ENCODE results near the gene DNAJC18. TPM values are rescaled to one million over a fixed set of nuclear protein-coding genes. Genes with fewer than 3 reads are reported as not detected.

DNAJC18 gene
- total and polyA plus RNA-seq, 8 donors: 1.1 to 5.8 (median 1.9) TPM

GRCh38 chr5:139415869-139416268, 23.5 kb downstream of the DNAJC18 start:
- Histone ChIP-seq H3K36me3 (no peaks in the 10 kb centered on the region), H3K27me3 (no peaks in the 10 kb centered on the region), H3K27ac (peak overlapping the region in 3 of 4 donors; percentile 10 to 25 (median 12)), H3K9me3 (no peaks in the 10 kb centered on the region), H3K4me3 (no peak overlapping the region), H3K4me1 (no peaks in the 10 kb centered on the region)
- no peak for TF ChIP-seq CTCF (IDR thresholded peaks at IDR 0.05)
- FAIRE-seq (no peak), DNase-seq (no peak), ATAC-seq (no peak)
- intact Hi-C loops (cut with DNase I): loop anchor here in 1 of 3 donors (5.0 kb wide), 1 partner anchor 96 kb away; no protein-coding TSS in a partner anchor

GRCh38 chr5:139415221-139415861, 24.0 kb downstream of the DNAJC18 start:
- FAIRE-seq (no peak), DNase-seq (peak in 2 of 6 donors; percentile 33 to 39), ATAC-seq (peak; percentile 44 to 76 (median 65))
- H3K4me3 ChIP-seq: no peak overlapping the region
- H3K27ac ChIP-seq: peak overlapping the region in 3 of 4 donors; percentile 10 to 25 (median 12)
- no peaks in the 10 kb centered on the region for H3K4me1 ChIP-seq
- intact Hi-C loops (cut with DNase I): loop anchor here in 1 of 3 donors (5.0 kb wide), 1 partner anchor 97 kb away; no protein-coding TSS in a partner anchor
- no peaks in the 10 kb centered on the region for H3K36me3 ChIP-seq
- TF ChIP-seq CTCF (IDR thresholded peaks at IDR 0.05): no peak
- H3K9me3 ChIP-seq: no peaks in the 10 kb centered on the region
- 56 to 60% methylated on average over 8 of the region's 8 CpGs for WGBS, 2 donors
- no peaks in the 10 kb centered on the region for H3K27me3 ChIP-seq

- DNase-seq (no peak), ATAC-seq (peak; percentile 13 to 42 (median 40)), FAIRE-seq (no peak)
- Histone ChIP-seq H3K27ac (peak overlapping the region in 3 of 4 donors; percentile 17 to 32 (median 25)), H3K36me3 (no peaks in the 10 kb centered on the region), H3K4me1 (no peaks in the 10 kb centered on the region), H3K27me3 (no peaks in the 10 kb centered on the region), H3K4me3 (no peak overlapping the region), H3K9me3 (no peaks in the 10 kb centered on the region)
- TF ChIP-seq CTCF (IDR thresholded peaks at IDR 0.05): no peak
- 75 to 79% methylated on average over 9 of the region's 9 CpGs for WGBS, 2 donors
- intact Hi-C loops (cut with DNase I): loop anchor here in 1 of 3 donors (5.0 kb wide), 1 partner anchor 98 kb away; no protein-coding TSS in a partner anchor
Measured at GRCh38 chr5:139414581-139415130, 24.7 kb downstream of the DNAJC18 start.

GRCh38 chr5:139413963-139414362, 25.4 kb downstream of the DNAJC18 start:
- FAIRE-seq (no peak), ATAC-seq (no peak), DNase-seq (no peak)
- Histone ChIP-seq H3K4me1 (no peaks in the 10 kb centered on the region), H3K4me3 (no peak overlapping the region), H3K36me3 (no peaks in the 10 kb centered on the region), H3K27ac (peak overlapping the region in 1 of 4 donors; percentile 32), H3K9me3 (no peaks in the 10 kb centered on the region), H3K27me3 (no peaks in the 10 kb centered on the region)
- TF ChIP-seq CTCF (IDR thresholded peaks at IDR 0.05): no peak
- intact Hi-C loops (cut with DNase I): no loop called here
- WGBS, 2 donors: 79 to 81% methylated on average over 6 of the region's 6 CpGs

- Histone ChIP-seq H3K36me3 (no peaks in the 10 kb centered on the region), H3K4me3 (no peak overlapping the region), H3K27ac (no peak overlapping the region), H3K27me3 (no peaks in the 10 kb centered on the region), H3K9me3 (no peaks in the 10 kb centered on the region), H3K4me1 (no peaks in the 10 kb centered on the region)
- ATAC-seq: no peak
- intact Hi-C loops (cut with DNase I): no loop called here
- WGBS, 2 donors: 84 to 92% methylated on average over 6 of the region's 6 CpGs
- FAIRE-seq: no peak
- TF ChIP-seq CTCF (IDR thresholded peaks at IDR 0.05): no peak
- no peak for DNase-seq
Measured at GRCh38 chr5:139413153-139413552, 26.2 kb downstream of the DNAJC18 start.
